ENCODE results near the gene PFDN2.

The PFDN2 gene

DNA sequence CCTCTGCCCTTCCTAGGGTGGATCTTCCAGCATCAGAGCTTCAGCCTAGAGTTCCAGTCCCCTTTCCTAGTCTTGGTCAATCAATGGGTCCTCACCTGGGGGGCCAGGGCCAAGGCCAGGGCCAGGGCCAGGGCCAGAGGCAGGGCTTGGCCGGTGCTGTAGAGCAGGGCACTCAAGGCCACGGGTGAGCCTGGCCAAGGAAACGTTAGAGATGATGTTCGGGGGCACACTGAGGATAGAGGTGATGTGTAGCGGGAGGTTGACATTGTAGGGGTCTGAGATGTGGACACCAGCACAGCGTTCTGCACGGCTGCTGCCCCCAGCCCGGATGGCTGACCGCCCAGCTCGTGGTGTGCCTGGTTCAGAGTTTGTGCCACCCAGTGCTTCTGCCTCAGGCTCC is 66.6 kb downstream of the PFDN2 start:
- no peak for DNase-seq (ENCODE audit: low read depth)
